Inferior parietal cortex (tissue), 1 donor: ENCODE data around the gene FOXP4.

Source experiments
- DNase-seq: peaks from one replicate; pipeline ENCODE4 v3.0.0-alpha.2; 2016; ENCODE audit errors: extremely low spot score

The FOXP4 gene

GRCh38 chr6:41563060-41563776 lies 17.0 kb downstream of the FOXP4 start:
- DNase-seq = no peak

- no peak for DNase-seq
Measured at GRCh38 chr6:41564448-41565142, 18.4 kb downstream of the FOXP4 start.

- DNase-seq = no peak
Measured at GRCh38 chr6:41565701-41566100, 19.5 kb downstream of the FOXP4 start.

- DNase-seq = no peak
Measured at GRCh38 chr6:41566961-41567360, 20.8 kb downstream of the FOXP4 start.

- no peak for DNase-seq
Measured at GRCh38 chr6:41567684-41568083, 21.5 kb downstream of the FOXP4 start.

- DNase-seq = no peak
Measured at GRCh38 chr6:41568202-41568584, 22.0 kb downstream of the FOXP4 start.

GRCh38 chr6:41568585-41569384 lies 22.6 kb downstream of the FOXP4 start:
- DNase-seq = no peak

- DNase-seq = no peak
Measured at GRCh38 chr6:41570259-41570615, 24.1 kb downstream of the FOXP4 start.

- DNase-seq = no peak
Measured at GRCh38 chr6:41571021-41571780, 25.0 kb downstream of the FOXP4 start.

GRCh38 chr6:41572613-41573012 lies 26.4 kb downstream of the FOXP4 start:
- DNase-seq = no peak

- DNase-seq = no peak
Measured at GRCh38 chr6:41573276-41573675, 27.1 kb downstream of the FOXP4 start.

GRCh38 chr6:41573985-41574384 lies 27.8 kb downstream of the FOXP4 start:
- DNase-seq = no peak

- DNase-seq = no peak
Measured at GRCh38 chr6:41575598-41575997, 29.4 kb downstream of the FOXP4 start.

GRCh38 chr6:41576667-41577066 lies 30.5 kb downstream of the FOXP4 start:
- no peak for DNase-seq

GRCh38 chr6:41577356-41578216 lies 31.4 kb downstream of the FOXP4 start:
- no peak for DNase-seq

GRCh38 chr6:41578217-41579087 lies 32.3 kb downstream of the FOXP4 start:
- no peak for DNase-seq

- no peak for DNase-seq
Measured at GRCh38 chr6:41579088-41579610, 33.0 kb downstream of the FOXP4 start.

GRCh38 chr6:41580690-41581089 lies 34.5 kb downstream of the FOXP4 start:
- no peak for DNase-seq

- DNase-seq = no peak
Measured at GRCh38 chr6:41581381-41581991, 35.3 kb downstream of the FOXP4 start.
